Measurements from ENCODE around the gene PLCL2. TPM values are rescaled to one million over a fixed set of nuclear protein-coding genes. Genes with fewer than 3 reads are reported as not detected.

PLCL2 gene
- total and polyA plus RNA-seq, 10 of the 15 experiments (the other 5 are each of a cell fraction or from before 2014, with no cell fraction given), result 7.5 to 37.3 (median 21.7) TPM

DNA sequence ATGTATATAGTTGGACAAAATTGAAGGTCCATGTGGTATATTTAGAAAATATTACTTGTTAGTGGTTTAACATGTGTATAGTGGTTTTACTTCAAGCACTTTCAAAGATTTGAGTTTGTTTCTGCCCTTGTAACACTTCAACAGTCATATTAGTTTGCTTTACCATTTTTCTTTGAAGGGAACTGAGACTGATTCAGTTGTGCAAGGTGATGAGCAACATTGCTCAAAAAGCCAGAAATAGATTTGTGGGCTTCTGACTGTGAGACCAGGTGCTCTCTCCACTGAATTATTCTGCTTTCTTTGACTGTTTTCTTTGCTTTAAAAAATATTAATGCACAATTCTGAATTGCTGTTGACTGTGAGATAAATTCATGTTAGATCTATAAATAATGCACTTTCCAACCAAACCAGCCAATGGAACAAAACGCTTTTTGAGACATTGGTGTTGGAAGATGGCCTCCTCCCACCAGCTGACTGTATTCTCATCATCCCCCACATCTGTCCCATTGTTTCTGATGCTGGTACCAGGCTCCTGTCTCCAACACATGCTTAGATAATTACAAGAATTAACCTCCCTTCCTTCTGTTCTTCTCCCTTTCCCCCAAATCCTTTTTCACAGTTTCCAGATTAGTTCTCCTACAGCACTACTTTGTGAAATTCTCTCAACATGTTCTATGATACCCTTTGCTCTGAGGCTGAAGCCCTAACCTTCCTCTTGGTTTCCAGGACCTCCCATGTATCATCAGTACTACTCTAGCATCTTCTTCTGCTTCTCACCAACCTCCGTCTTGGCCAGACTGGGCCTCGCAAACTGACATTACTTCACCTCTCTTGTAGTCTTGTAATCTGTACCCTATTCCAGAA, 27.9 kb downstream of the PLCL2 start (continued):
- TF ChIP-seq ZBTB11 (CRISPR knock-in tag; IDR thresholded peaks at IDR 0.05) (no peak), MLLT1 (IDR thresholded peaks at IDR 0.05) (peak; percentile 60; the same call in 1 of the 2 replicates), MTA3 (IDR thresholded peaks at IDR 0.05; ENCODE audit: borderline replicate concordance, low read length) (peak; percentile 87; the same call in 1 of the 2 replicates), NR2C1 (IDR thresholded peaks at IDR 0.05) (no peak), SREBF1 (IDR thresholded peaks at IDR 0.05; ENCODE audit: low read length) (no peak), HDAC6 (IDR thresholded peaks at IDR 0.05; ENCODE audit: unreplicated experiment) (no peak), SREBF2 (IDR thresholded peaks at IDR 0.05; ENCODE audit: low read length) (no peak), IRF4 (IDR thresholded peaks at IDR 0.05; ENCODE audit: low read depth, low read length) (peak; percentile 75; the same call in 1 of the 2 replicates), SMAD1 (IDR thresholded peaks at IDR 0.05; ENCODE audit: low read depth, partially characterized antibody) (no peak), IKZF1 (conservative IDR thresholded peaks at IDR 0.05) (peak; percentile 55), CREM (IDR thresholded peaks at IDR 0.05; ENCODE audit: low read depth) (peak; percentile 85), POLR2AphosphoS2 (IDR thresholded peaks at IDR 0.05; ENCODE audit: low read depth, low read length) (no peak), JUND (IDR thresholded peaks at IDR 0.05; ENCODE audit: low read depth, low read length) (no peak), FOXM1 (IDR thresholded peaks at IDR 0.05; ENCODE audit: low read depth, low read length) (peak; percentile 98), EGR1 (IDR thresholded peaks at IDR 0.05; ENCODE audit: borderline replicate concordance in 1 of 2, low read depth in 2 of 2, low read length in 2 of 2) (no peak), SP1 (IDR thresholded peaks at IDR 0.05; ENCODE audit: low read depth, low read length) (no peak), NFYA (IDR thresholded peaks at IDR 0.05; ENCODE audit: borderline replicate concordance, low read depth, low read length) (no peak), TCF7 (IDR thresholded peaks at IDR 0.05; ENCODE audit: borderline replicate concordance) (peak; percentile 56; the same call in 1 of the 2 replicates), ZZZ3 (IDR thresholded peaks at IDR 0.05; ENCODE audit: control insufficient read depth, insufficient read length, low read depth) (no peak), NR2C2 (IDR thresholded peaks at IDR 0.05; ENCODE audit: borderline replicate concordance, control insufficient read depth, insufficient read length, low read depth) (no peak), PAX8 (IDR thresholded peaks at IDR 0.05) (no peak), ZNF24 (IDR thresholded peaks at IDR 0.05) (peak; percentile 91)
- TF ChIP-seq, protein P1, sequence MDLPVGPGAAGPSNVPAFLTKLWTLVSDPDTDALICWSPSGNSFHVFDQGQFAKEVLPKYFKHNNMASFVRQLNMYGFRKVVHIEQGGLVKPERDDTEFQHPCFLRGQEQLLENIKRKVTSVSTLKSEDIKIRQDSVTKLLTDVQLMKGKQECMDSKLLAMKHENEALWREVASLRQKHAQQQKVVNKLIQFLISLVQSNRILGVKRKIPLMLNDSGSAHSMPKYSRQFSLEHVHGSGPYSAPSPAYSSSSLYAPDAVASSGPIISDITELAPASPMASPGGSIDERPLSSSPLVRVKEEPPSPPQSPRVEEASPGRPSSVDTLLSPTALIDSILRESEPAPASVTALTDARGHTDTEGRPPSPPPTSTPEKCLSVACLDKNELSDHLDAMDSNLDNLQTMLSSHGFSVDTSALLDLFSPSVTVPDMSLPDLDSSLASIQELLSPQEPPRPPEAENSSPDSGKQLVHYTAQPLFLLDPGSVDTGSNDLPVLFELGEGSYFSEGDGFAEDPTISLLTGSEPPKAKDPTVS (IDR thresholded peaks at IDR 0.05; ENCODE audit: low read depth, low read length), result no peak
- TF ChIP-seq, protein P2, sequence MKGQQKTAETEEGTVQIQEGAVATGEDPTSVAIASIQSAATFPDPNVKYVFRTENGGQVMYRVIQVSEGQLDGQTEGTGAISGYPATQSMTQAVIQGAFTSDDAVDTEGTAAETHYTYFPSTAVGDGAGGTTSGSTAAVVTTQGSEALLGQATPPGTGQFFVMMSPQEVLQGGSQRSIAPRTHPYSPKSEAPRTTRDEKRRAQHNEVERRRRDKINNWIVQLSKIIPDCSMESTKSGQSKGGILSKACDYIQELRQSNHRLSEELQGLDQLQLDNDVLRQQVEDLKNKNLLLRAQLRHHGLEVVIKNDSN (IDR thresholded peaks at IDR 0.05; ENCODE audit: borderline replicate concordance, extremely low read length, insufficient read depth, low read depth, low read length), result no peak

Measured in GM12878 (cell line).